ENCODE data around the gene DEFB129. TPM values are rescaled to one million over a fixed set of nuclear protein-coding genes. Genes with fewer than 3 reads are reported as not detected.

The DEFB129 gene
- total RNA-seq: not detected

GRCh38 chr20:226958-227357, at the start of gene DEFB129:
Gene DEFB129, plus strand, starts transcription at chr20:227258. Its CDS starts 31 bp downstream, at chr20:227289.
- DNase-seq: no peak
- TF ChIP-seq POLR2AphosphoS5 (IDR thresholded peaks at IDR 0.05): no peak
- TF ChIP-seq POLR2A (IDR thresholded peaks at IDR 0.05): no peak
- TF ChIP-seq EP300 (IDR thresholded peaks at IDR 0.05): no peak
- TF ChIP-seq CTCF (IDR thresholded peaks at IDR 0.05): no peak

GRCh38 chr20:184288-184687, 42.8 kb upstream of the DEFB129 start:
- ATAC-seq (ENCODE audit: low FRiP score in 2 of 2): no peak
- H3K4me1 ChIP-seq: no peaks in the 10 kb centered on the region
- H3K27me3 ChIP-seq: no peaks in the 10 kb centered on the region
- H3K9me3 ChIP-seq: no peaks in the 10 kb centered on the region
- H3K4me3 ChIP-seq: no peak overlapping the region
- no peaks in the 10 kb centered on the region for H3K36me3 ChIP-seq
- 66 to 78% methylated on average over 2 of the region's 2 CpGs for WGBS, 2 donors
- no peak overlapping the region for H3K27ac ChIP-seq
- TF ChIP-seq CTCF (IDR thresholded peaks at IDR 0.05) (no peak), POLR2AphosphoS5 (IDR thresholded peaks at IDR 0.05) (no peak), EP300 (IDR thresholded peaks at IDR 0.05) (no peak), POLR2A (IDR thresholded peaks at IDR 0.05) (no peak)
- no peak for DNase-seq

More at GRCh38 chr20:226958-227357, at the start of gene DEFB129:
- no peaks in the 10 kb centered on the region for H3K36me3 ChIP-seq
- 82 to 86% methylated on average over 3 of the region's 3 CpGs for WGBS, 2 donors
- no peak within 1 kb of the TSS for H3K27ac ChIP-seq
- no peak for ATAC-seq (ENCODE audit: low FRiP score in 2 of 2)
- no peaks in the 10 kb centered on the region for H3K9me3 ChIP-seq
- H3K4me1 ChIP-seq: no peaks in the 10 kb centered on the region
- peaks cover 0 to 1% (median 0%) of the 10 kb centered on the region in 4 donors for H3K27me3 ChIP-seq
- H3K4me3 ChIP-seq: no peak within 1 kb of the TSS

- ATAC-seq (ENCODE audit: low FRiP score in 2 of 2): no peak
- TF ChIP-seq CTCF (IDR thresholded peaks at IDR 0.05): no peak
- no peak for TF ChIP-seq EP300 (IDR thresholded peaks at IDR 0.05)
- no peak for TF ChIP-seq POLR2AphosphoS5 (IDR thresholded peaks at IDR 0.05)
- TF ChIP-seq POLR2A (IDR thresholded peaks at IDR 0.05): no peak
- peaks cover 0 to 4% (median 0%) of the 10 kb centered on the region in 4 donors for H3K9me3 ChIP-seq
- no peak overlapping the region for H3K4me3 ChIP-seq
- H3K27me3 ChIP-seq: no peaks in the 10 kb centered on the region
- WGBS, 2 donors: 65 to 77% methylated on average over 2 of the region's 2 CpGs
- no peak overlapping the region for H3K27ac ChIP-seq
- H3K36me3 ChIP-seq: no peaks in the 10 kb centered on the region
- H3K4me1 ChIP-seq: no peaks in the 10 kb centered on the region
- DNase-seq: no peak
Measured at GRCh38 chr20:187733-188132, 39.3 kb upstream of the DEFB129 start.

GRCh38 chr20:189611-190010, 37.4 kb upstream of the DEFB129 start, which contains the start of gene DEFB128:
Gene DEFB128, minus strand, starts transcription at chr20:189711. Its CDS starts 88 bp downstream, at chr20:189623.
- Histone ChIP-seq H3K4me1 (no peaks in the 10 kb centered on the region), H3K4me3 (no peak within 1 kb of the TSS), H3K27me3 (no peaks in the 10 kb centered on the region), H3K9me3 (peaks cover 0 to 4% (median 0%) of the 10 kb centered on the region in 4 donors), H3K36me3 (no peaks in the 10 kb centered on the region), H3K27ac (no peak within 1 kb of the TSS)
- TF ChIP-seq POLR2AphosphoS5 (IDR thresholded peaks at IDR 0.05): no peak
- TF ChIP-seq POLR2A (IDR thresholded peaks at IDR 0.05): no peak
- no peak for TF ChIP-seq CTCF (IDR thresholded peaks at IDR 0.05)
- ATAC-seq (ENCODE audit: low FRiP score in 2 of 2) (no peak), DNase-seq (no peak)
- WGBS, 2 donors: 71 to 79% methylated on average over 7 of the region's 7 CpGs

GRCh38 chr20:198225-198624, 28.8 kb upstream of the DEFB129 start:
- H3K4me1 ChIP-seq: no peaks in the 10 kb centered on the region
- 82 to 88% methylated on average over 1 of the region's 1 CpG for WGBS, 2 donors
- no peak for ATAC-seq (ENCODE audit: low FRiP score in 2 of 2)
- H3K4me3 ChIP-seq: no peak overlapping the region
- H3K27me3 ChIP-seq: no peaks in the 10 kb centered on the region
- no peak overlapping the region for H3K27ac ChIP-seq
- DNase-seq: no peak
- no peaks in the 10 kb centered on the region for H3K9me3 ChIP-seq
- TF ChIP-seq EP300 (IDR thresholded peaks at IDR 0.05) (no peak), CTCF (IDR thresholded peaks at IDR 0.05) (no peak), POLR2AphosphoS5 (IDR thresholded peaks at IDR 0.05) (no peak), POLR2A (IDR thresholded peaks at IDR 0.05) (no peak)
- H3K36me3 ChIP-seq: no peaks in the 10 kb centered on the region
